Osteocyte (in vitro differentiated cells): ENCODE measurements around the gene PLOD2. TPM values are rescaled to one million over a fixed set of nuclear protein-coding genes. Genes with fewer than 3 reads are reported as not detected.

Source experiments
- DNase-seq: peaks from one replicate; pipeline ENCODE4 v3.0.0; 2021; ENCODE audit warnings: mixed read lengths; ENCODE audit not compliant: unreplicated experiment; ENCODE audit errors: extremely low spot score
- H3K27ac Mint-ChIP-seq: one replicate; pipeline ENCODE4 v1.8.0; 2021; ENCODE audit warnings: mild to moderate bottlenecking, mixed read lengths; ENCODE audit not compliant: unreplicated experiment
- H3K27me3 Mint-ChIP-seq: one replicate; pipeline ENCODE4 v1.8.0; 2021; ENCODE audit warnings: mixed read lengths; ENCODE audit not compliant: unreplicated experiment
- H3K36me3 Mint-ChIP-seq: one replicate; pipeline ENCODE4 v1.8.0; 2021; ENCODE audit warnings: mixed read lengths; ENCODE audit not compliant: unreplicated experiment
- H3K4me1 Mint-ChIP-seq: one replicate; pipeline ENCODE4 v1.8.0; 2021; ENCODE audit warnings: mixed read lengths; ENCODE audit not compliant: unreplicated experiment
- H3K4me3 Mint-ChIP-seq: one replicate; pipeline ENCODE4 v1.8.0; 2021; ENCODE audit warnings: mild to moderate bottlenecking, moderate library complexity, mixed read lengths; ENCODE audit not compliant: unreplicated experiment
- H3K9me3 Mint-ChIP-seq: one replicate; pipeline ENCODE4 v1.8.0; 2021; ENCODE audit warnings: mixed read lengths; ENCODE audit not compliant: unreplicated experiment
- CTCF ChIP-seq: fragments of 200-600 bp; sonication (generic); IDR thresholded peaks from 2 replicates; pipeline ENCODE4 v1.5.0; 2021; ENCODE audit warnings: antibody characterized with exemption, mild to moderate bottlenecking, moderate library complexity
- total RNA-seq: library from RNA; stranded (reverse); gene quantifications from 2 replicates; pipeline ENCODE4 v1.2.1, GENCODE V29; 2021

PLOD2 gene
- total RNA-seq, 1 donor from 2014 or later = 96.1 TPM

DNA sequence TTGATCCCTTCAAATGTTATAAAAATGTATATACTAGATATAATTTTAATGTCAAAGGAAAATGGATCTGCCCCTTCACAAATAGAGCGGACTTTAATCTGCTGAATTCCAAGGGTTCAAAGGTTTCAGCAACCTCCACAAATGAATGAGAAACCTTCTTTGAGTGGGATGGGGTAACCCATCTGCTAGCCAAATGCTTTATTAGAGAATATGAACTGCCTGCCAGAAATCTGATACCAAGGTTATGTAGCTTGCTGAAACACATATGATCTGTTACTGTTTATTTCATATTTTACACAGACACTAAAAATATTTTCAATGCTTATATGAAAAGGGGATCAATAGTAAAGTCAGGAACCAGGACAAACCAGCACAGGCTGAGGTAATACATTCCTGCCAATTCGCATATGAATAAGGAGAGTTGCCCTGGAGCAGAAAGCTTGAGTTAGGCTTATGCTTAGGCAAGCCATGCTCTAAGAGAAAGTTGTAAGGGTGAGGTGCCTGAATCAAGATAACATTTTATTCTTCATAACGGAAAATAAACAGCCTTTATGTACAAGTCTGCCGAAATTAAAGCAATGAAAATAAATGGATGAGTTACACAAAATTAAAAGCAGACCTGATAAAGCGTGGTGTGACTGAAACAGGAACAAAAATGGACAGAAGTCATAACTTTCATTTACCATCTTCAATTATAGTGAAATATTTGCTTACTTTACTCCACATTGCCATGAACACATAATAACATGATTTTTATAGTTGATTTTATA, 26.5 kb downstream of the PLOD2 start:
- TF ChIP-seq CTCF = no peak
- Mint-ChIP-seq H3K27ac (peak overlapping the region; percentile 38), H3K36me3 (no peaks in the 10 kb centered on the region), H3K4me1 (peaks cover 53% of the 10 kb centered on the region), H3K4me3 (no peak overlapping the region), H3K27me3 (no peaks in the 10 kb centered on the region), H3K9me3 (no peaks in the 10 kb centered on the region)
- DNase-seq = no peak

GRCh38 chr3:146133441-146133840, 27.5 kb downstream of the PLOD2 start:
- no peak overlapping the region for H3K4me3 Mint-ChIP-seq

DNA sequence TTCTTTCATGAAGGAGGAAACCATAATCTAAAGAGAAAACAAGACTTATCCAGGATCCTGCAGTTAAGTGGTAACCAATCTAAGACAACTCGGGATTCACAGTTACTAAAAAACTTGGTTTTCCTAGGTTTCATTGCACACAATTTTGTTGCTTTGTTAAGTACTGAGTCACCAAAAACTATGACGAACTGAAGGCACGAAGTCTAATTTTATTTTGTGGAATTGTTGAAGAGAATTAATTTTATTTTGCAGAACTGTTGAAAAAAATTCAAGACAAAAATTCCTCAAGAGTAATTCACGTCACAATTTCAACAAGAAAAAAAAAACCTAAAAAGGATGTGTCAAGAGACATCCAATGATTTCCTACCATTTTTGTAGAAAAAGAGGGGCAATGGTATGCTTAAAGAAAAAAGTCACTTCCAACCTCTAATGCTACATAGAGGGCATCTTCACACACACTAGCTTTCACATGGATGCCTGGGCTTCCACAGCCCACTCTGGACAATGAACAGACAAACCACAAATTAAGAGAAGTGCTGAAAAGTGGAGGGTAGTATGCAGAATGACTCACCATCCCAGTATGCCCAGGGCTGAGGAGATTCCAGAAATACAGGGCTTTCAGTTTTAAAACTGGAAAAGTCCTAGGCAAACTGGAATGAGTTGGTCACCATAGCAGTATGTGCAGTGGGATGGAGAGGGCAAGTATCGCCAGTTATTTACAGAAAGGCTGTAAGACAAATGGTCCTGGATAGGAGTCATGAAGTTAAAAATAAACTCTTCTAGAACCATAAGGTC, 29.2 kb downstream of the PLOD2 start:
- DNase-seq = no peak
- no peak for TF ChIP-seq CTCF
- no peaks in the 10 kb centered on the region for H3K9me3 Mint-ChIP-seq
- no peaks in the 10 kb centered on the region for H3K27me3 Mint-ChIP-seq
- peak overlapping the region; percentile 26 for H3K4me3 Mint-ChIP-seq
- H3K27ac Mint-ChIP-seq = peak overlapping the region; percentile 88
- H3K4me1 Mint-ChIP-seq = peaks cover 74% of the 10 kb centered on the region
- no peaks in the 10 kb centered on the region for H3K36me3 Mint-ChIP-seq

More at GRCh38 chr3:146133441-146133840, 27.5 kb downstream of the PLOD2 start:
- Mint-ChIP-seq H3K27me3 (no peaks in the 10 kb centered on the region), H3K36me3 (no peaks in the 10 kb centered on the region), H3K4me1 (peaks cover 64% of the 10 kb centered on the region), H3K9me3 (no peaks in the 10 kb centered on the region), H3K27ac (peak overlapping the region; percentile 90)
- DNase-seq = no peak
- TF ChIP-seq CTCF = no peak

DNA sequence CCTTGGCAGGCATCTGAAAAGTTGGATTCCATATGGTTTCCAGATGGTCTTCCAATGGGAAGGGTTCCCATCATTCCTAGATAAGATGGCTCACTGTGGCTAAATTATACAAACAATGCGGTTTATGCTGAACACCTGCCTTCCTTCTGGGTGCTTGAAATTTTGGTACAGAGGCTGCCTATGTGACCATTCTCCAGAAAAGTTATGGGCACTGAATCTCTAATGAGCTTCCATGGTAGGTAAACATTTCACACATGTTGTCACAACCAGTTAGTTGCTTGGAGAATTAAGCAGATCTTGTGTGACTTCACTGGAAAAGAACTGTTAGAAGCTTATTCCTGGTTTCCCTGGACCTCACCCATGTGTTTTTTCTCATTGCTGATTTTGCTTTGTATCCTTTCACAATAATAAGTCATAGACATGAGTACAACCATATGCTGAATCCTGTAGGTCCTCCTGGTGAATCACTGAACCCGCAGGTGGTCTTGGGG, 30.1 kb downstream of the PLOD2 start:
- TF ChIP-seq CTCF = no peak
- Mint-ChIP-seq H3K4me1 (peaks cover 82% of the 10 kb centered on the region), H3K27me3 (no peaks in the 10 kb centered on the region), H3K4me3 (no peak overlapping the region), H3K27ac (peak overlapping the region; percentile 88), H3K36me3 (peaks cover 3% of the 10 kb centered on the region), H3K9me3 (peaks cover 3% of the 10 kb centered on the region)
- no peak for DNase-seq

DNA sequence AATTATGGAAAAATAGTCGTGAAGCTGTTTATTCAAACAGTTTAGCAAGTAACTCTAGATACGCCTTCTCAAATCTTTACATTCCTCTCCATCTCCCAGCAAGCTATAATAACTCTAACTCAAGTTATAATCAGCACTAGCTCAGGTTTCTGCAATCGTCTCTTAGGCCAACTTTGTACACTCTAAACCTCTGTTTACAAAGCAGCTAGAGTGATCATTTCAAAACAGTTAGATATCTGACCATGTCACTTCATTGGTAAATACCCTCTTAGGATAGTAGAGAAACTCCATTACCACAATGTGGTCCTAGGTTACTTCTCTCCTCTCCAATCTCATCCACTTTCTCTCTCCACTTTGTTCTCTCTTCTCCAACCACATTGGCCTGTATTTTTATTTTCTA, 31.2 kb downstream of the PLOD2 start:
- Mint-ChIP-seq H3K4me1 (peaks cover 85% of the 10 kb centered on the region), H3K4me3 (no peak overlapping the region), H3K27ac (peak overlapping the region; percentile 88), H3K27me3 (no peaks in the 10 kb centered on the region), H3K9me3 (peaks cover 3% of the 10 kb centered on the region), H3K36me3 (peaks cover 3% of the 10 kb centered on the region)
- no peak for TF ChIP-seq CTCF
- no peak for DNase-seq
